HEK293 (cell line): ENCODE measurements around the gene HEATR5A.

Experiments
- CTCF ChIA-PET: fragments of 350-600 bp; formaldehyde crosslinking; extraction: SDS; loops from one replicate; lab custom pipeline; 2021; ENCODE audit warnings: antibody characterized with exemption; lab: Yijun Ruan, JAX
- POLR2A ChIA-PET: fragments of 300-600 bp; formaldehyde crosslinking; extraction: SDS; loops from one replicate; lab custom pipeline; 2020; ENCODE audit warnings: antibody characterized with exemption, inconsistent platforms; lab: Yijun Ruan, JAX
- H3K27ac ChIP-seq: fragments of 200-500 bp; sonication (Bioruptor generic); 2 replicates; pipeline ENCODE4 v1.5.1; 2014; ENCODE audit warnings: low read depth, low read length, control low read depth, inconsistent platforms; ENCODE audit errors: extremely low read depth
- H3K36me3 ChIP-seq, 2 experiments: fragments of 200-500 bp in 1 of 2; sonication (Bioruptor generic) in 1 of 2; 1 replicate in 1 of 2; 2 replicates in 1 of 2; pipeline ENCODE4 v1.5.1; 2014 to 2017; ENCODE audit warnings: inconsistent platforms in 2 of 2, low read length in 2 of 2; ENCODE audit not compliant: control insufficient read depth in 2 of 2, insufficient read depth in 1 of 2
- H3K4me1 ChIP-seq: fragments of 200-500 bp; sonication (Bioruptor generic); 2 replicates; pipeline ENCODE4 v1.5.1; 2014; ENCODE audit warnings: mild to moderate bottlenecking, low read length, inconsistent platforms; ENCODE audit not compliant: control insufficient read depth, insufficient read depth
- H3K4me3 ChIP-seq: 2 replicates; pipeline ENCODE4 v1.5.1; 2011; ENCODE audit warnings: low read depth, mild to moderate bottlenecking, control low read depth, low read length, moderate library complexity
- H3K9me3 ChIP-seq: fragments of 200-500 bp; sonication (Bioruptor generic); 2 replicates; pipeline ENCODE4 v1.5.1; 2014; ENCODE audit warnings: low read depth, low read length, inconsistent platforms; ENCODE audit not compliant: control insufficient read depth, insufficient read depth
- BCL6B ChIP-seq: fragments of 450-650 bp; formaldehyde crosslinking; IDR thresholded peaks from 2 replicates; pipeline ENCODE4 v1.5.1; 2017; ENCODE audit warnings: missing biosample characterization, missing genetic modification characterization
- REST ChIP-seq: fragments of 450-650 bp; formaldehyde crosslinking; IDR thresholded peaks from 2 replicates; pipeline ENCODE4 v1.5.1; 2016; ENCODE audit warnings: missing biosample characterization, missing genetic modification characterization
- SALL2 ChIP-seq: fragments of 450-650 bp; formaldehyde crosslinking; IDR thresholded peaks from 2 replicates; pipeline ENCODE4 v1.5.0; 2017; ENCODE audit warnings: missing biosample characterization, mild to moderate bottlenecking, missing genetic modification characterization, borderline replicate concordance
- SCRT1 ChIP-seq: fragments of 450-650 bp; formaldehyde crosslinking; IDR thresholded peaks from 2 replicates; pipeline ENCODE4 v1.5.1; 2016; ENCODE audit warnings: missing biosample characterization, missing genetic modification characterization, borderline replicate concordance
- SETDB1 ChIP-seq: IDR thresholded peaks from one replicate; pipeline ENCODE4 v1.6.1; 2017; ENCODE audit warnings: mild to moderate bottlenecking, low read length, moderate library complexity, mixed read lengths; ENCODE audit not compliant: insufficient read length
- SP3 ChIP-seq: fragments of 450-650 bp; formaldehyde crosslinking; IDR thresholded peaks from 2 replicates; pipeline ENCODE4 v1.5.1; 2016; ENCODE audit warnings: missing biosample characterization, missing genetic modification characterization
- YY1 ChIP-seq: fragments of 450-650 bp; formaldehyde crosslinking; IDR thresholded peaks from 2 replicates; pipeline ENCODE4 v1.5.1; 2018; ENCODE audit warnings: missing biosample characterization, missing genetic modification characterization
- ZBTB10 ChIP-seq: fragments of 450-650 bp; formaldehyde crosslinking; IDR thresholded peaks from 2 replicates; pipeline ENCODE4 v1.5.1; 2016; ENCODE audit warnings: missing biosample characterization, missing genetic modification characterization
- ZBTB7A ChIP-seq: fragments of 450-650 bp; formaldehyde crosslinking; IDR thresholded peaks from 2 replicates; pipeline ENCODE4 v1.5.1; 2016; ENCODE audit warnings: low read depth, missing biosample characterization, missing genetic modification characterization
- ZBTB8A ChIP-seq: fragments of 450-650 bp; formaldehyde crosslinking; IDR thresholded peaks from 2 replicates; pipeline ENCODE4 v1.5.1; 2016; ENCODE audit warnings: missing biosample characterization, missing genetic modification characterization
- ZNF132 ChIP-seq: fragments of 450-650 bp; formaldehyde crosslinking; IDR thresholded peaks from 2 replicates; pipeline ENCODE4 v1.5.1; 2017; ENCODE audit warnings: missing biosample characterization, missing genetic modification characterization, borderline replicate concordance
- ZNF157 ChIP-seq: fragments of 450-650 bp; formaldehyde crosslinking; IDR thresholded peaks from 2 replicates; pipeline ENCODE4 v1.5.1; 2016; ENCODE audit warnings: missing biosample characterization, missing genetic modification characterization
- ZNF302 ChIP-seq: fragments of 450-650 bp; formaldehyde crosslinking; IDR thresholded peaks from 2 replicates; pipeline ENCODE4 v1.5.1; 2016; ENCODE audit warnings: missing biosample characterization, missing genetic modification characterization, low read depth
- ZNF394 ChIP-seq: fragments of 450-650 bp; formaldehyde crosslinking; IDR thresholded peaks from 2 replicates; pipeline ENCODE4 v1.5.1; 2016; ENCODE audit warnings: missing biosample characterization, missing genetic modification characterization, mild to moderate bottlenecking, moderate library complexity, borderline replicate concordance
- ZNF404 ChIP-seq: fragments of 450-650 bp; formaldehyde crosslinking; IDR thresholded peaks from 2 replicates; pipeline ENCODE4 v1.5.1; 2017; ENCODE audit warnings: missing biosample characterization, missing genetic modification characterization
- ZNF510 ChIP-seq: fragments of 450-650 bp; formaldehyde crosslinking; IDR thresholded peaks from 2 replicates; pipeline ENCODE4 v1.5.1; 2018; ENCODE audit warnings: mild to moderate bottlenecking, missing genetic modification characterization, missing biosample characterization; ENCODE audit not compliant: insufficient replicate concordance
- ZNF529 ChIP-seq: fragments of 450-650 bp; formaldehyde crosslinking; IDR thresholded peaks from 2 replicates; pipeline ENCODE4 v1.5.1; 2017; ENCODE audit warnings: missing genetic modification characterization, missing biosample characterization; ENCODE audit not compliant: insufficient replicate concordance
- ZNF530 ChIP-seq: fragments of 450-650 bp; formaldehyde crosslinking; IDR thresholded peaks from 2 replicates; pipeline ENCODE4 v1.5.1; 2016; ENCODE audit warnings: low read depth, missing biosample characterization, missing genetic modification characterization
- ZNF626 ChIP-seq: fragments of 450-650 bp; sonication (Bioruptor Pico); formaldehyde crosslinking; IDR thresholded peaks from 2 replicates; pipeline ENCODE4 v1.5.1; 2018; ENCODE audit warnings: missing biosample characterization, missing genetic modification characterization, inconsistent platforms
- ZNF792 ChIP-seq: fragments of 450-650 bp; formaldehyde crosslinking; IDR thresholded peaks from 2 replicates; pipeline ENCODE4 v1.5.1; 2016; ENCODE audit warnings: missing biosample characterization, missing genetic modification characterization

Gene HEATR5A

GRCh38 chr14:31400031-31400638 lies 20.2 kb downstream of the HEATR5A start:
- peaks cover 2% of the 10 kb centered on the region; the same call in 1 of the 2 replicates for H3K4me1 ChIP-seq
- POLR2A ChIA-PET: no interaction called here
- peaks cover 24 to 41% of the 10 kb centered on the region in 2 experiments for H3K36me3 ChIP-seq
- CTCF ChIA-PET: no interaction called here
- TF ChIP-seq REST (tag by site-specific recombination) (peak; percentile 71), ZNF394 (no peak), SALL2 (no peak)
- no peak overlapping the region for H3K27ac ChIP-seq
- H3K4me3 ChIP-seq: no peak overlapping the region
- no peaks in the 10 kb centered on the region for H3K9me3 ChIP-seq

GRCh38 chr14:31395572-31396205 lies 24.7 kb downstream of the HEATR5A start:
- ChIA-PET CTCF (no interaction called here), POLR2A (no interaction called here)
- no peak overlapping the region for H3K4me3 ChIP-seq
- TF ChIP-seq SP3 (tag by site-specific recombination) (no peak), ZNF132 (tag by site-specific recombination) (no peak), BCL6B (tag by site-specific recombination) (no peak), YY1 (tag by site-specific recombination) (no peak), ZNF404 (tag by site-specific recombination) (no peak), ZNF510 (no peak), ZBTB10 (tag by site-specific recombination) (no peak), ZNF792 (tag by site-specific recombination) (no peak), ZNF302 (no peak), SETDB1 (no peak), ZBTB8A (no peak), ZNF530 (tag by site-specific recombination) (no peak), ZNF157 (no peak), ZBTB7A (no peak), ZNF529 (tag by site-specific recombination) (no peak), SCRT1 (tag by site-specific recombination) (no peak), ZNF626 (tag by site-specific recombination) (no peak)
- peaks cover 31 to 50% of the 10 kb centered on the region in 2 experiments for H3K36me3 ChIP-seq
- H3K9me3 ChIP-seq: no peaks in the 10 kb centered on the region
- H3K4me1 ChIP-seq: no peaks in the 10 kb centered on the region
- no peak overlapping the region for H3K27ac ChIP-seq
